GM18868 (cell line): ENCODE data around the gene REEP5.
"Not testable (repeated sequence)": the region's sequence is repeated elsewhere in the genome, so short reads cannot be mapped to it uniquely, and the experiment has no call there.

ENCODE experiments used
- ATAC-seq: cut with Tn5 transposase; IDR thresholded peaks from one replicate; pipeline ENCODE4 v1.9.1; 2021; ENCODE audit warnings: mild to moderate bottlenecking, moderate library complexity; ENCODE audit not compliant: unreplicated experiment

Gene REEP5

GRCh38 chr5:112892776-112893175, 29.3 kb downstream of the REEP5 start:
- no peak for ATAC-seq

DNA sequence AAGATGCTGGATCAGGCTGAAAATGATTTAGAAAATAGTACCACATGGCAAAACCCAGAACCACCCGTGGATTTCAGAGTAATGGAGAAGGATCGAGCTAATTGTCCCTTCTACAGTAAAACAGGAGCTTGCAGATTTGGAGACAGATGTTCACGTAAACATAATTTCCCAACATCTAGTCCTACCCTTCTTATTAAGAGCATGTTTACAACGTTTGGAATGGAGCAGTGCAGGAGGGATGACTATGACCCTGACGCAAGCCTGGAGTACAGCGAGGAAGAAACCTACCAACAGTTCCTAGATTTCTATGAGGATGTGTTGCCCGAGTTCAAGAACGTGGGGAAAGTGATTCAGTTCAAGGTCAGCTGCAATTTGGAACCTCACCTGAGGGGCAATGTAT, 30.0 kb downstream of the REEP5 start:
- not testable (repeated sequence) for ATAC-seq

GRCh38 chr5:112886975-112887374, 35.1 kb downstream of the REEP5 start:
- no peak for ATAC-seq

DNA sequence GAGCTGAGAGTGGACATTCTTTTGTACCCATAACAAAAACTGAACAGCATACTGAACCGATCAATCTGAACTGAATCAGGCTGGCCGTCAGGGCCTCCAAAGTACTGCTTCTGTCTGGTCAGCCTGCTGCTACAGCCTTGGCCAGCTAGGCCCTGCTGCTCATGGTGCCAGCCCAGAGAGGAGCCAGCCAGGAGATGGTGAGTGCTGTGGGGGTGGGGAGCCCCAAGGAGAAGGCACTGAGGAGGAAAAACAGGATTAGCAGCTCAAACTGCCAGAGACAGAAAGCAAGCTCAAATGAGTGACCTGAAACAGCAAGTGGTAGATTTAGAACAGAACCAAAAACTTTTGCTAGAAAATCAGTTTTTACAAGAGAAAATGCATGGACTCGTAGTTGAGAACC, 37.0 kb downstream of the REEP5 start:
- no peak for ATAC-seq

- no peak for ATAC-seq
Observed at GRCh38 chr5:112883192-112883591, 38.8 kb downstream of the REEP5 start.

DNA sequence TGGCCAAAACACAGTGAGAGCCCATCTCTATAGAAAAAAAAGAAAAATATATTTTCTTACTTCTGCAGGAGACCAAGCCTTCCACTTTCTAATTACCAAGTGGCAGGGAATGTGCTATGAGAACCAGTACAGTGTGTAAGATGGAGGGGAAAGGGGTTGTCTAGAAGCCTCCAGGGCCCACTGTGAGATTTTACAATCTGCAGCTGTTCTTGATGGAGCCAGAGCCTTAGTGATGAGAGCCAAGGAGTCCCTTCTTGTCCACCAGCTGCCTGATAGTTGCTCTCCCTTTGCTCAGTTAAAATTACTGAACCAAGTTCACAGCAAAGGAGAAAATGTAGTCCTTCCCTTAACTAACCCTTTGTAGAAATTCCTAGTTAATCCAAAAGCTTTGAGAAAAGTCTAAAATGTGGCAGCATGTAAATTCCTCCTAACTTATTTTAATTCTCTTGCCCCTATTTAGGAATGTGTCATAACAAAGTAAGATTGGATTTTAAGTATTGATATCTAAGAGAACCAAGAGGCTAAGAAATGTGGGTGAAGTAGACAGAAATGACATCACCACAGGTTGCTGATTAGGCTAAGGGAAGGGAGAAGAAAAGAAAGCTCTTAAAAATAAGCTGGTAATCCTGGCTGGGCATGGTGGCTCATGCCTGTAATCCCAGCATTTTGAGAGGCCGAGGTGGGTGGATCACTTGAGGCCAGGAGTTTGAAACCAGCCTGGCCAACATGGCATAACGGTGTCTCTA, 41.6 kb downstream of the REEP5 start:
- ATAC-seq = no peak

DNA sequence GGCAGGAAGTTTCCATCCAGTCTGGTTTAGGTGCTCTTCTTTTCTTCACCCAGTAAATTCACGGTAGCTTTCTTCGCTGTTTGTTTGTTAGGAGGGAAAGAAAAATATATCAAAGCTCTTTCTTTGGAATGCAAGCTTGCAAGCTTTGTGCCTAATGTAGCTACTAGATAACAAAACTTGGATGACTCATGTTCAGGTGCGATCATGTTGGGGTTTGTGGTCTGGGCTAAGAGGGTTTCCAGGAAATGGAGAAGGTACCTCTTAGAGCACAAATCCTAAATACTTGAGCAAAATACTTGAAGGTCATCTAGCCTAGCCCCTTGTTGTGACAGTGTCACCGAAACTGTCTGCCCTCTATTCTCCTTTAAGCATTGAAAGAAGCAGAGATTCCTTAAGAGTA, 43.3 kb downstream of the REEP5 start:
- peak; percentile 65 for ATAC-seq

DNA sequence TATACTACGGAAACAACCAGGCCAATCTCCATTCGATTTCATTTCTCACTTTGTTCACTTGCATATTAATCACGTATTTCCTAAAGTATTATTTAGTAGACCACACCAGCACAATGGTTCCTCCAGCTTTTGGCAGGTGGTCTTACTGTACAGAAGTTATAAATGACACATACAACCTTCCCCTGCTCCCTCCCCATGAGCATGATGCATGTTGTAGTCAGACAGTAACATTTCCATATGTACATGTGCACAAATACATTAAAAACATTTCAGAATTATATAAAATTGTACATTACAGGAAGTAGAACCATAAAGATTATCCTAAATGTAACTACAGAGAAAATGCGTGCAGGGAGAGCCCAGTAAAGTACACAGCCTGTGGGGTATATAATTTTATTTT, 43.9 kb downstream of the REEP5 start:
- ATAC-seq = no peak

DNA sequence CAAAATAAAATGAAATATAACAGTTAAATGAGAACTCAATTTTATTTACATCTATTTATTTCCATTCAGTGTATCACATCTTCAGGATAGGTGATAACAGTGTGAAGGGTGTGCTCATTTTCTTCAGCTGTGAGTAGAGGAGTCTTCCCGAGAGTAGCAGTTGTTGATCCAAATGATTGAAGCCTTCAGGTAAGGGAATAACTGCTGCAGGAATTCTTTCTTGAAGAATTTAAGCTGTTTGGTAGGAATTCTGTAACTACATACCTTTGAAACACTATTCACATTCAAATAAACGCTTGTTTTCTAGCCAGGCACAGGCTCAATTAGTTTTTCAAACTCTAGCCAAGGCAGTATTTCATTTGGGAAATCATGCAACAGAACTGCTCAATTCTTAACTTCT, 45.7 kb downstream of the REEP5 start:
- ATAC-seq = no peak

- no peak for ATAC-seq
Observed at GRCh38 chr5:112870966-112871365, 51.1 kb downstream of the REEP5 start.

DNA sequence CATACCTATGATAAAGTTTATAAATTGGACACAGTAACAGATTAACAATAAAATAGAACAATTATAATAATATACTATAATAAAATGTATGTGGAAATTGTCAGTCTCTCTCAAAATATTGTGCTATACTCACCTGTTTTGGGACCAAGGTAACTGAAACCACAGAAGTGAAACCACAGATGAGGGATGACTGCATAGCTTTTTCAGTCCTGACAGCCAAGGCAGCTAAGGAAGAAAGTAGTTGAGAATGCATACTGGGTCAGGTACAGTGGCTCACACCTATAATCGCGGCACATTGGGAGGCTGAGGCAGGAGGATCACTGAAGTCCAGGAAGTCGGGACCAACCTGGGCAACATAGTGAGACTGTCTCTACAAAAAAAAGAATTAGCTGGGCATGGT, 52.1 kb downstream of the REEP5 start:
- ATAC-seq = peak; percentile 88

DNA sequence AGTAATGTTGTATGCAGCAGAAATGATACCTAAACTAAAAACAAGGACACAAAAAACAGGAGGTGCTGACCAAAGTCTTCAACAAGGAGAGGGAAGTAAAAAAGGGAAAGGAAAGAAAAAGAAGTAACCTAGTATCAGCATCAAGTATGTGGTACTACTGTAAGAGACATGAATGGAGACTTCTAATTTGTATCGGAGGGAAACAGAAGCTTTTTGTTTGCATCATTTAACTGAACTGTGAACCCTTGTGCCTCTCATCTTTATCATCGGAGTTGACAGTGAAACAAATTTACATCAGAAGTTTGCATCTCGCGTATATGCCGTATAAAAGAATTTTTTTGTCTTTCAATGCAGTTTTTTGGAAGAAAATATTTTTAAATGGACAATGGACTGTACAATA, 54.6 kb downstream of the REEP5 start:
- ATAC-seq = no peak

GRCh38 chr5:112866739-112867138, 55.3 kb downstream of the REEP5 start:
- ATAC-seq = no peak

- no peak for ATAC-seq
Observed at GRCh38 chr5:112865128-112865527, 56.9 kb downstream of the REEP5 start.

GRCh38 chr5:112863549-112863948, 58.5 kb downstream of the REEP5 start:
- no peak for ATAC-seq

DNA sequence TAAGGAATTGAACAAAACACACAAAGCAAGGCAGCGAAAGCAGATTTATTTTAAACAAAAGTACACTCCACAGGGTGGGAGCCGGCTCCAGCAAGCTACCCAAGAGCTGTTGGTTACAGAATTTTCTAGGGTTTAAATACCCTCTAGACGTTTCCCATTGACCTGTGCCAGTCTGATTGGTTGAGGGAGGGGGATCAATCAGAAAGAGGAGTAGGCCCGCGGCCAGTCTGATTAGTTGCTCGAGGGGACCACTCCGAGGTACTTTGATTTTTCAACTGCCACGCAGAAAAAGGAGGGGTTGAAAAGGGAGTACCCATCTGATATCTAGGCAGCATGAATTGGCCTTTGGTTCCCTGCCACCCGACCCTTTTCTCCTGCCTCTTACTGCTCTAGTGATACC, 59.9 kb downstream of the REEP5 start:
- no peak for ATAC-seq

GRCh38 chr5:112861638-112861985, 60.4 kb downstream of the REEP5 start:
- no peak for ATAC-seq

DNA sequence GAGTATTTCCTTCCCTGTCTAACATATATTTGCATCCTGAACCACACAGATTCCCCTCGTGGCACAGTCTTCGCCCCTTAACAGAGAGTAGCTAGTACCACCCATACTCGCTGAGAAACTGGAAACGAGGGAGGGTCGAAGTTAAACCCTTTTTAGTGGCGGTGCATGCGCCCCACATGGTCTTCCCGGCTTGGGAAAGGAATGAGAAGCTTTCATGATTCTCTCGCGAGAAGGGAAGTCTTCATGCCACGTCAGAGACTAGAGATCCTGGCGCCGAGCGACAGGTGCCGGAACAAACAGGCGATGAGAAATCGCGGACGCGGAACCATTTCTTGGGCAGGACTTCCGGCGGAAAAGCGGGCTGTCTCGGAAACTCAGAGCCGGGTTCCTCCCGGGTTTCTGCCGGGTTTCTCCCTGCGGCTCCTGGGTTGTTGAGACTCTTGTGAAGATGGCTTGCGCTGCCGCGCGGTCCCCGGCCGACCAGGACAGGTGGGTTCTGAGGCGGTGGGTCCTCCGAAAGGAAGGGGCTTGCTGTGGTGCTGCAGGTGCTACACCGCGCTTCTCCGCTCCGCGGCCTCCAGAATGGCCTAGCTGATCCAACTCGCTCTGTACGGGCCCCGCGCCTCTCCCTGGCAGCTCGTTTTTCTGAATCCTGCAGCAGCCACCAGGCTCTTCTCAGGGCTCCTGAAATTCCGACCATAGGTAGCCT, 60.9 kb downstream of the REEP5 start, which contains the start of gene SRP19:
TSS of gene SRP19 (plus strand) at position 359 of the 709 bp plus-strand sequence. CDS start at position 449, 90 bp downstream.
- peak; percentile 99 for ATAC-seq

DNA sequence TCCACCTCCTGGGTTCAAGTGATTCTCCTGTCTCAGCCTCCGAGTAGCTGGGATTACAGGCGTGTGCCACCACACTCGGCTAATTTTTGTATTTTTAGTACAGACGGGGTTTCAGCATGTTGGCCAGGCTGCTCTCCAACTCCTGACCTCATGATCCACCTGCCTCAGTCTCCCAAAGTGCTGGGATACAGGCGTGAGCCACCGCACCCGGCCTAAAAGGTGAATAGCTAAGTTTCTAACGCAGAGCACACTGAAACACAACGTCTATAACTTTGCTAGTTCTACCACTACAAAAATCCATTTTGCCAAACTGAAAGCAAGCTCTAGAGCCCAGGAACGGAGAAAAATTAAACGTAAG, 61.5 kb downstream of the REEP5 start:
- not testable (repeated sequence) for ATAC-seq

DNA sequence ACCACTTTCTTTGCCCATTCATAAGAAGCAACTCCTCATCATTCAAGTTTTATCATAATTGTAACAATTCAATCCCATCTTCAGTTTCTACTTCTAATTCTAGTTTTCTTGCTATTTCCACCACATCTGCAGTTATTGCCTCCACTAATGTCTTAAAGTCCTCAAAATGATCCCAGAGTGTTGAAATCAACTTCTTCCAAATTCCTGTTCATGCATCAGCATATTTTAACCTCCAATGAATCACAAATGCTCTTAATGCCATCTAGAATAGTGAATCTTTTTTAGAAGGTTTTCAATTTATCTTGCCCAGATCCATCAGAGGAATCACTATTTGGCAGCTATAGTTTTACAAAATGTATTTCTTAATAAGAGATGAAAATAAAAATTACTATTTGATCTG, 64.2 kb downstream of the REEP5 start:
- no peak for ATAC-seq

DNA sequence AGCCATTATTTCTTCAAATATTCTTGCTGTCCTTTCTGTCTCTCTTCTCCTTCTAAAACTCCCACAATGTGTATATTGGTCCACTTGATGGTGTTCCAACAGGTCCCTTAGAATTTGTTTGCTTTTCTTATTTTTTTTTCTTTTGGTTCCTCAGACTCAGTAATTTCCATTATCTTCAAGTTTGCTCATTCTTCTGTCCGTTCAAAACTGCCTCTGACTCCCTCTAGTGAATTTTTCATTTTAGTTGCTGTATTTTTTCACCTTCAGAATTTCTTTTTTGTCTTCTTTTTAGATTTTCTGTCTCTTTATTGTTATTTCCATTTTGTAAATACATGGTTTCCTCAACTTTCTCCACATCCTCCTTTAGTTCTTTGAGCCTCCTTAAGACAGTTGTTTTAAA, 67.4 kb downstream of the REEP5 start:
- no peak for ATAC-seq

- no peak for ATAC-seq
Observed at GRCh38 chr5:112849912-112850311, 72.1 kb downstream of the REEP5 start.
